ENCODE measurements around the gene ZDHHC1. TPM values are rescaled to one million over a fixed set of nuclear protein-coding genes. Genes with fewer than 3 reads are reported as not detected.

ZDHHC1 gene, protein sequence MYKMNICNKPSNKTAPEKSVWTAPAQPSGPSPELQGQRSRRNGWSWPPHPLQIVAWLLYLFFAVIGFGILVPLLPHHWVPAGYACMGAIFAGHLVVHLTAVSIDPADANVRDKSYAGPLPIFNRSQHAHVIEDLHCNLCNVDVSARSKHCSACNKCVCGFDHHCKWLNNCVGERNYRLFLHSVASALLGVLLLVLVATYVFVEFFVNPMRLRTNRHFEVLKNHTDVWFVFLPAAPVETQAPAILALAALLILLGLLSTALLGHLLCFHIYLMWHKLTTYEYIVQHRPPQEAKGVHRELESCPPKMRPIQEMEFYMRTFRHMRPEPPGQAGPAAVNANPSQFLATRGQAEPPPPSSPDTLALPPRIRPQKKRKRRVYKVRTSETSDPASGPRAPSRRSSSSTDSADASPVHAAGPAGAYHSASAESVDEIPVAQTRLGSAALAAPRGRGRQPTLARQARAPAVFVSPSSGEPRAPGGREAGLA
- 12.8 and 19.2 TPM in 2 replicates for total RNA-seq
- 15.1 TPM for polyA plus RNA-seq (2012)

DNA sequence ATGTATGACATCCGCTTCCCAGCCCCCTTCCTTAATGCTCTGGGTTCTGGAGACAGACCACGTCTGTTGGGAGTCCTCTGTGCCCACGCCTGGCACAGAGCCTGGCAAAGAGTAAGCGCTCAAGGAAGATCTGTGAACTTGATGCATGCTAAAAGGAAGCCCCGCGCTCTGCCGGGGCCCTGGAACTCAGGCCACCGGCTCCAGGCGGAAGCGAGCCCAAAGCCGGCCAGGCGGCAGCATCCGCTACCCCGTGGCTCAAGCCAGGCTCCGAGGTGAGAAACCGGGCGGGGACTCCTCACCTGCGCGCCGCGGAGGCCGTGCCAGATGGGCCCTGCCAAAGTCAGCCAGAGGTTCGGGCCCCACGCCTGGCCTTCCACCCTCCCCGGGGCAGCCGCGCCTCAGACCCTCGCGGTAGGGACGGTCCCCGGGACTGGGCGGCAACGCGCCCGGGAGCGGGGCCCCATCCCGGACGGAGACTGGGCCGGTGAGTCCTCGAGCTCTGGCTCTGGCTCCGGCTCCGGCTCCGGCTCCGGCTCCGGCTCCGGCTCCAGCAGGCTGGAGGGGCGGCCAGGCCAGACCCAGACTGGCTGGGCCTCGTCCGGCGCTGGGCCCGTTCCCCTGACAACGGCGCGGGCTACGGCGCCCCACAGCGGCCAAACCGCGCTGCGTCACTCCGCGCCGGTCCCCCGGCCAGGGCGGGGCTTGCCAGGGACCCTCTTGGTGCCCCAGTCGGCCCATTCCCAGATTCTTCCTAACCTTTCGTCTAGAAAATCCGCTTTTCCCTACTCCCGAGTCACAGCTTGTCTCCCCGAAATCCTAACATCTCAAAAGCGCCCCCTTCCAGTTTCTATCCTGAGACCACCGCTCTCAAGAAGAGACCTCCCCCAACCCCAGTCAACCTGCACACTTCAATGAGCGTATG, at the start of gene ZDHHC1:
ZDHHC1 (minus strand) TSS at position 606 of the 922 bp plus-strand sequence. CDS start 8,702 bp downstream, outside the sequence.
- DNase-seq (ENCODE audit: low read depth): peak; percentile 76

DNA sequence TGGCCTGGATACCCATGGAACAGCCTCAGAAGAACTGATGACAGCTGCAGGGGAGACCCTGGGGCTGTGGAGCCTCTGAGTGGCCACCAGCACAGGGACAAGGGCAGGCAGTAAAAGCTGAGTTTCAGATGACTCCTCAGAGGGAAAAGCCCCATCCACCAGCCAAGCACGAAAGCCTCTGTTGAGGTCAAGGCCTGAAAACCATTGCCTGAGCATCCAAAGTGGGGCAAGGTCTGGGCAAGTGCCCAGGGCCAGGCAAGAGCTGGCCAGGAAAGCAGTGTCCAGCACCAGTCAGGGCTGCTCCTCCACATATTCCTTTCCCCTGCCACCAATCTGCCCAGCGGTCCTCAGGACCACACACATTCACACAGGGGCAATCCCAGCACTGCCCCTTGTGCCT, 48.3 kb upstream of the ZDHHC1 start:
- DNase-seq (ENCODE audit: low read depth): no peak

DNA sequence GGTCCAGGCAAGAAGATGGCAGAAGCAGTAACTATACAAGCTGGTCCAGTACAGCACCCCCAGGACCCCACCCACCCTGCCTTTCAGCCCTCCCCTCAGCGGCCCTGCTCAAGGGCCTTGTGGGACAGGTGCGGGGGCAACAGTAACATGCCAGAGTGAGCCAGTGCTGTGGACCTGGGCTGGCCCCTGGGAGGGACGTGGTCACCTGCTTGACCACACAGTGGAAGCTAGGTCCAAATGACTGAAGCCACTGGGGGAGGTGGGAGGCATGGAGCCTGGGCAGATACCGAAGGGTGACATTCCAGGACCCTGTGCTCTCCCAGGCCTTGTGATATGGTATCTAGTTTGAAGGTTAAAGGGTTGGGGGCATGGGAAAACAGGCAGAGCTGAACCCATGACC, 47.4 kb upstream of the ZDHHC1 start:
- DNase-seq (ENCODE audit: low read depth): no peak

DNA sequence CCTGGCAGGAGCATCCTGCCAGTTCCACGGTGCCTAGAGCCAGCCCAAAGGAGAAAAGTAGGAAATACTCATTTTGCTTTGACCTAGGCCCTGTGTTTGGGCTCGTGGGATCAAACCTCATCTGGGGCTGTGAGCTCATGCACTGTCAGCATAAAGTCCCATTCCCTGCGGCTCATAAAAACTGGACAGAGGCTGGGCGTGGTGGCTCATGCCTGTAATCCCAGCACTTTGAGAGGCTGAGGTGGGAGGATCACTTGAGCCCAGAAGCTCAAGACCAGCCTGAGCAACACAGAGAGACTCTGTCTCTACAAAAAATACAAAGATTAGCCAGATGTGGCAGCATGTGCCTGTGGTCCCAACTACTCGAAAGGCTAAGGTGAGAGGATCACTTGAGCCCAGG, 46.8 kb upstream of the ZDHHC1 start:
- no peak for DNase-seq (ENCODE audit: low read depth)

DNA sequence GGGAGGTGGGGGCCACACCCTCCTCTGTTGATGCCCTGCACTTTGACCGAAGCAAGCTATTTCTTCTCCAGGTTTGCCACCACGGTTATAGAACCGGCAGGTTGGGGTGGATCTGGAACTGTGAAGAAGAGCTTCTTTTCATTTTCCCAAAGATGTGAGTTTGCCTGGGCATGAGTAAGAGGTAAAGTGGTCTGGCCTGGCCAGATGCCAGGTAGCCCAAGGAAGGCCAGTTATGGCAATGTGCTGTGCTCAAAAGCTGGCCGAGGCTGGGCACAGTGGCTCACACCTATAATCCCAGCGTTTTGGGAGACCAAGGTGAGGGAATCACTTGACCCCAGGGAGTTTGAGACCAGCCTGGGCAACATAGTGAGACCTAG, 46.0 kb upstream of the ZDHHC1 start:
- no peak for DNase-seq (ENCODE audit: low read depth)

DNA sequence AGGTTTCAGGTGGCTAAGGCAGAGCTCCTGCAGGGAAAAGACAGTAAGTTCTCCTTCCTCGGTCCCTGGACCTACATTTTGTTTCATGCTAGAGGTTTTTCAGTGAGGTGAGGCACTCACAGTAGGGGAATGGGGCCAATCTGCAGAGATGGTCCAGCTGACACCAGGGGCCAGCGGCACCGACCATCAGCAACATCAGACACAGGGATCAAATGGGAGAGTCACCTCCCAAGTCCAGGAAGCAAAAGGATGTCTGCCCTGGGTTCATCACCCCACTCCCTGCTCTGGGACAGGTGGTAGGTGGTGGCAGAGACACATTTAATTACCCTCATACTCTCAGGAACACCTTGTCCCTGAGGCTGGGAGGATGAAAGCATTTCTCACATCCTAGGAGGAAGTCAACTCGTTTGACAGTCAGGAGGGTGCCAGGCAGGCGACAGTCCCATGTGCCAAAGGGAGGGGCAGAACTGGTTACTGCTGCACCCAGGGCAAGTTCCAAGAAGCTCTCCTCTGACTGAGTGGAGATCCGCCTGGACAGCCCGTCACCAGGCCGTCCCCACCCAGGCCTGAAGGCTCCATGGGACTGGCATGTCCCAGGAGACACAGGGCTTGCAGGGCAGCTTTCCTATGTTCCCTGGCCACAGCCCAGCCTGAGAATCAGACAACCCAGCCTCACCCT, 45.5 kb upstream of the ZDHHC1 start:
- no peak for DNase-seq (ENCODE audit: low read depth)

DNA sequence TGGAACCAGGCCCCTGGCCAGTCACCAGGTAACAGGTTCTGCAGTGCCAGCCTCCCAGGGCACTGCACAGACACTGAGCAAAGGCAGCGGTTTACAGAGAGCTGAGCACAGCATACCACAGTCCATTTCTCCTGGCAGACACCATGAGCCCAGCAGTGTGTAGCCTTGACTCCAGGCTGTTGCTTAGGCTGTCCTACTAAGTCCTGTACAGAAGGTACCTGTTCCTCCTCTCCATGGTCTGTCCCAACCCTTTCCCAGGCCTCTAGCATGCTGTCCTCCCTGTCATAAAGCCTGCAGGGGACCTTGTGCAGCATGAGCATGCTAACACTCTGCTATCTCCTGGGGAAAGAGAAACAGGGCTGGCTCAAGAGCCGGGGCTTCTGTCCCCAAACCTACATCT, 44.7 kb upstream of the ZDHHC1 start:
- no peak for DNase-seq (ENCODE audit: low read depth)

DNA sequence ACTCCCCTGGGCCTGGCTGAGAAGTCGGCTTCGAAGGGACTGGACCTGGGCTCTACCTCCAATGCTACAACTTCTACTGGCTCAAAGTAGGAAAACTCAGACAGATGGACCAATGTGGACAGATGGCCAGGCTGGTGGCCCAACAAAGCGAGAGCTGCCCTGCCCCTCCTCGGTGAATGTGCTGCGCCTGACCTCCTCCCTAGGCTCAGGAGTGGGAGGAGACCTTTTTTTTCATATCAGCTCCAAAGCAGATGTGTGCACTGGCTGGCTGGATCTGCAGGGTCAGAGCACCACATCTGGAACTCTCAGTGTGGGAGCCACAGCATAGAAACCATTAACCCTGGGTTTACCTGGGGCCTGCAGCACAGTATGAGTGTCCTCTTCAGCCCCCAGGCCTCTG, 43.9 kb upstream of the ZDHHC1 start:
- DNase-seq (ENCODE audit: low read depth): no peak

DNA sequence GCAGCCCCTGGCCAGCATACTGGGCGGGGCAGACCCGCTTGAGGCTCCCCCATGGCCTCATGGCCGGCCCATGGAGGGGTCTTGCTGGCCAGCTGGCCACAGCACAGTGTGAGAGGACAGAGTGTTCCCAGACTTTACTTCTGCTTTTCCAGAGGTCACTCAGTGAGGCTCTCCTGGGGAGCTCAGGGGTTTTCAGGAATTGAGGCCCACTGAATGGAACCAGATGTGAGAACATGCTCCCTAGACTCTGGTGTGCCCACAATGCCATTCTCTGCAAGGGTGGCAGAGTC, 43.5 kb upstream of the ZDHHC1 start:
- DNase-seq (ENCODE audit: low read depth): no peak

DNA sequence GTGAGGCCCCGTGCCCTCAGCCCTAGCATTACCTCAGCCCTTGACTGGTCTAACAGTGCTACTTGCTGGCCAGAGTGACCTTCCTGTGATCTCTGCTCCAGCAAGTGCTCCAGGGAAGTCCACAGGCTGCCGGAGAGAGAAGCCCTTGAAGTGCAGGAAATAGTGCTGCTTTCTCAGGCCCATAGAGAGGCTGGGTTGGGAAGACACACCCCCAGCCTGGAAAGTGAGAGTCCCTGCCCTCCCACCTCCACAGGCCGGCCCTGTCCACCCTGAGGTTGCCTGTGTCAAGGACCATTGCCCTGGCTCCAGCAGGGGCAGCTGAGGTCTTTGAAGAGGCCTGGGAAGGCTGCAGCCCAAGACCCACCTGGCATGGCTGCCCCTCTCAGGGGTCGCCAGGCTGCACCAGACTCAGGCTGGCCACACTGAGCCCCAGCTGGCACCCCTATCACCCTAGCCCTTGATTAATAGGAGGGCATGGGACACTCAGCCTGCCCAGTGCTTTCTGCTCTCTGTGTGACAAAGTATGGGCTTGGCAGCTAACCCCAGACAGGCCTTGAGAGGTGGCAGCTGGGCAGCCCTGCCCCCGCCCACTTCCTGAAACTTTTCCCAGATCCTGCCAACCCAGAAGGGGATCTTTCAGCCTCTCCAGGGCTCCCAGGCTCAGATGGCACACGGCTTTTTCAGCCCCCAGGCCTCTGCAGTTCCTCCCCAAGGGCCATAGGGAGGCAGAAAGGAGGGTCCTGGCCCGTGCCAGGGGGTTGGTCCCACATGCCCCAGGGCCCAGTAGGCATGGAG, 43.0 kb upstream of the ZDHHC1 start:
- DNase-seq (ENCODE audit: low read depth): peak; percentile 90

DNA sequence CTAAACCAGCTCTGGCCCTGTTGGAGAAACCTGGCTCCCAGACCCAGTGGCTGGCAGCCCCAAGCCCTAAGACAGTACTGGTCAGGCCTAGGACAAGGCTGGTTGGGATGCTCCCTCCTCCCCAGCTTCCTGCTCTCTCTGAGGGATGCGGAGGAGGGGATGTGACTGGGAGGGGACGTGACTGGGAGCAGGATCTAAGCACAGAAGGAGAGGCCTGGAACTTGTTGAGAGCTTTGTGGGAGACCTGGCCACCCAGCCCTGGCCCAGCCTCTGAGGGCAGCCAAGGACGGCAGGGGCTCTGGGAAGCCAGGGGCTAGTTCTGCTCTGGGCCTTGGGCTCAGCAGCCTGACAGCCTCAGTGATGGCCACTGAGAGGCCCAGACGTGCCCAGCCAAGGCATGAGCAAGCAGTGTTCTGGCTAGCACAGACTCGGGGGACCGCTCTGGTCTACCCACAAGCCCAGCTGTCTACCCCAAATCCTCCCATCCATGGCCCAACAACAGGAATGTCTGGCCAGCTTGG, 41.9 kb upstream of the ZDHHC1 start:
- DNase-seq (ENCODE audit: low read depth): peak; percentile 63

DNA sequence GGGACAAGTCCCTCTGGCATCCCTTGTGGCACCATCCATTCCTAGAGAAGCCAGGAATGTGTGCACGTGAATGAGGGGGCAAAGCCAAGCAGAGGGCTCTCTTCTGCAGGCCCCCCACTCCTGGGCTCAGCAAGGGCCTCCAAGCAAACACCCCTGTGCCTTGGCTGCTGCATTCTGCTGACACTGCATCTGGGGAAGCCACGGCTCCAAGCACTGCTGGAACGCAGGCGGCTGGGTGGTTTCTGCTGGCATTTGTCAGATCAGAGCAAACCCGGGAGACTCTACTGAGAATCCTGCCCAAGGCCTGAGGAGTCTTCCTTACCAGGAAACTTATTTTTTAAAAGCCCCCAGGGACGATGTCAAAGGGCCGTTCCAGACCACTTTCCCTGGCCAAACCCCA, 41.3 kb upstream of the ZDHHC1 start:
- DNase-seq (ENCODE audit: low read depth): no peak

DNA sequence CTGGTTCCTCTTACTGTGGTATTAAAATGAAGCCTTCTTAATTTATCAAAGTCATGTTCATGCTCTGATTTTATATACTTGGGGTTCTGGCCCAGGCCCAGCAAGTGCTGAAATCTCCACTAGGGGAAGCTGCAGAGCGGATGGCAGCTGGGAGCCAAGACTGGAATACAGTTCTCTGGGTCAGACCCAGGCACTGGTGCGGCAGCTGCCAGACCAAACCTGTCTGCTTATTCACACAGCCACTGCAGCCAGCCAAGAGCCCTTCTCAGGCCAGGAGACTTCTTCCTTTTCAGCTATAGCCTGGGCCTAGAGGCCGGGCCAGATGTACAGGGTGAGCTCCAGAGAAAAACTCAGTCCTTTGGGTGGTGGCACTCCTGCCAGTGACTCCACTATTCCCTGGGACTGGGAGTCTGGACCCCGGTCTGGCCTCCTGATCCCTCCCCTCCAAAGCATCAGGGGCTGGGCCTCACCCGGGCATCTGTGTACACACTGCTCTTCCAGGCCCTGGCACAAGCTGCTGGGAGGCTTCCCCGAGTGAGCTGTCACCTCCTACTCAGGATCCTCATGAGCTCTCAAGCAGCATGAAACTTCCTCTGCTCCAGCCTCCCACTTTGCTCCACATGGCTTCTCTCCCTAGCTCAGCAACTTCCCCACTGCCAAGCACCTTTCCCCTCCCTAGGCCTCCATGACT, 40.3 kb upstream of the ZDHHC1 start:
- peak; percentile 87 for DNase-seq (ENCODE audit: low read depth)

DNA sequence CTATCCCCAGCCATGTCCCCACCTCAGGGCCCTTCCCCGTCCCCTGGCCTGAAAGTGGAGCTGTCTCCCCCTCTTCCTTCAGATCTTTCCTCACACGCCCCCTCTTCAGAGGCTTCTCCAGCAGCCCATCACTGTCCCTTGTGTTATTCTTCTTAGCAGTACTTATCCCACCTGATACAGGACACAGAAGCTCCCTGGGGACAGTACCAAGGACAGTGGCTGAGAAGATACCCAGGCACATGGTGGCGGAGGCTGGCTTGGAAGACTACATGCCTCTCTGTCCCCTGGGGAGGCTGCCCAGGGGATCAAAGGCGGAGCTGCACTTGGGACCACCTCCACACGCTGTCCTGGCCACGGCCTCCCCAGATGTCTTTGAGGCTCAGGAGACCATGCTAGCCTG, 38.6 kb upstream of the ZDHHC1 start:
- no peak for DNase-seq (ENCODE audit: low read depth)

DNA sequence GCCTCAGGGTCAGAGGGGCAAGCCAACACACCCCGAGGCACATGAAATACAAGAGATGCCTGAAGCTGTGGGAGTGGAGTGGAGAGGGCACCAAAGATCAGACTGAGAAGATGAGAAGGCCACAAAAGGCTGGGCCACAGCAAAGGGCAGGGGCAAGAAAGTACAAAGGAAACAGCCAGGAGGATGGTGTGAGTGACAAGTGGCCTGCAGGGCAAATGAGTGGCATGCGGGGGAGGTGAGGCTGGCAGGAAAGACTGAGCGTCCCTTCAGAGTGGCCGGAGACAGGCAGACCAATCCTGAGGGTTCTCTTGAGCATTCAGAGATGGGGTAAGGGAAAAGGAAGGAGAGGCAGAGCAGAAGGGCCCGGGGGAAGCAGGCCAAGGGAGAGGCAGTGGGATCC, 37.8 kb upstream of the ZDHHC1 start:
- no peak for DNase-seq (ENCODE audit: low read depth)

DNA sequence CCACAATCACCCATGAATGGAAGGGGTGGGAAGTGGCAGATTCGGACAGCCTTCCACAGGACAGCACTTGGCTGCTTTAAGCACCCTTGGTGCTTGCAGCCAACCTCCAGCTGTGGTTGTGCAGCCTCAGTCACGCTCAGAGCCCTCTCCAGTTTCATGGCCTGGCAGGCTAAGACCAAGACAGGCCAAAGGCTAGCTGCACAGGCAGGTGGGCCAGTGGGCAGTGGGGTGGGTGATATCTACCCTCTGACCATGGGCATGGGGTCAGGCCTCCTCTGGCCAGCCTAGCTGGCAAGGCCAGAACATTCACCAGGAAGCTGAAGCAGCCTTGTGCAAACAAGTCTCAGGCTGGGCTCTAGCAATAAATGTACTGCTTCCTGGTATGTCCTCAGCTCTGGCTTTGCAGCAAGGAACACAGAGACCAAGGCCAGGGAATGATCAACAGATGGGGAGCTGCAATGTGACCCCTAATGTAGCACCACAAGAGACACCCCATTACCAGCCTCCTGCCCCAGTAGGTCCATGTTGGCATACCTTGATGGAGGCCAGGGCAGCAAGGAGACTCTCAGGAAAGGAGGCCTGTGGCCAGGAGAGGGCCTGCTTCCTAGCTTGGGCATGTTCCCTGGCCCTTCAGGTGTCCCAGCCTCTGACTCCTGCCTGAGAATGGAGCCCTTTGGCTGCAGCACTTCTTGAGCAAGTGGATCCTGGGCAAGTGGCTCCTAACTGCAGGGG, 35.6 kb upstream of the ZDHHC1 start:
- peak; percentile 88 for DNase-seq (ENCODE audit: low read depth)

DNA sequence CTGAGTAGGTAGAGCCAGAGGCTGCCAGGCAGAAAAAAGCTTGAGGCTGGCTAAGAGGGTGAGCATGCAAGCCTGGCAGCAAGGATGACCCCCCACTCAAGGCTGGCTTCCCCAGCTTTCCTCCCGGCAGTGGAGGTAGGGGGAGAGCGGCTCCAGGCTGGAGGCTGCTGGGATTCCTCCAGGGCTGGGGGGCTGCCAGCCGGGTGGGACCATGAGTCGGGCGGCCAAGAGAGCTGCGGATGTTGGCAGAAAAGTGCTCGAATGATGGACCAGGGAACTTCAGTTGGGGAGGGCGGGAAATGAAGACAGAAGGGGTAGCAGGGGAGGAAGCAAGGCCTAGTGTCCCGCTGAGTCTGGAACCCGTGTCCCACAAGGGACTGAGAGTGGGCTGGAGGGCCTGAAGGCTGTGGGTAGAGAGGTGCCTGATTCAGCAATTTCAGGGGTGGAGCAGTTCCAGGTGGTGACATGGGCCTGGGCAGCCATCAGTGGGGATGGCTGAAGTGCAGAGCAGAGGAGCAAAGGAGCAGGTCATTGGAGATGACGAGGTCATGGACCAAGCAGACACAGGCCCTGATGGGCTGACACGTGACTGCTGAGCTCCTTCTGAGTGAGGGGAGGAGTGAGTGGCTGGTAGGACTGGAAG, 34.9 kb upstream of the ZDHHC1 start:
- DNase-seq (ENCODE audit: low read depth): no peak

DNA sequence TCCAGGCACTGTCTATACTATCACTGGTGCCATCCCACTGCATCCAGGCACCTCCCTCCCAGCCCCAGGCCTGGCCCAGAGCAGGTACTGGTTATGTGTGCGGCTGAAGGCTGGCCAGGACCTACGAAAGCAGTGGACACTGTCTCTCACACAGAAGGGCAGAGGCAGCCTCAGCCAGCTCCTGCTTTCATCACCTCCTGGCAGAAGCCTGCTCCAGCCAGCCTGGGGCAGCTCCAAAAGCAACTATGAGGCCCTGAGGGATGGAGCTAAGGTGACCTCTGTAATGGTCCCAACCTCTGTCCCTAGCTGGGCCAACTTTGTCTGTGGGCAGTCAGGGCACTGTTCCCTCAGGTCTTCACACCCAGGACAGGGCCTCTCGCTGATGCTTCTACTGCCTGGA, 33.5 kb upstream of the ZDHHC1 start:
- DNase-seq (ENCODE audit: low read depth): no peak

DNA sequence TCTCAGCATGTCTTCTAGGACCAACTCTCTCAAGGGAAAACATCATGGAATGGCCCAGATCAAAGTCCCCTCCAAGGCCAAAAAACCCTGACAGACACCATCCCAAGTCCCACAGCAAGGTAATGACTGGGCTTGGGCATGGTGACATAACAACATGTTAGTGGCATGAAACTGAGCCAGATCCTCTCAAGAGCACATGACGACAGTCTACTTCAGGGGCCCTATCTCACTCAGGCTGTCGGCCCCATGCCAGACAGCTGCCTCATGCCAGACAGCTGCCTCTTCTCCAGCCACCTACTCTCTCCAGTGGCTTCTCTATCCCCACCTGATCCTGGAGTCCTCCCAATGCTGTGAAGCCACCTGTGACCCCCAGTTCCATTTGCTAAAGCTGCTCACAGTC, 33.1 kb upstream of the ZDHHC1 start:
- DNase-seq (ENCODE audit: low read depth): peak; percentile 94
